HTR-8/SVneo (cell line): ENCODE measurements around the gene SMIM41.

Experiments
- DNase-seq: peaks from one replicate; pipeline ENCODE4 v3.0.0; 2011; ENCODE audit warnings: low spot score, mixed read lengths; ENCODE audit not compliant: insufficient read length
- FAIRE-seq: peaks from 2 replicates; lab custom pipeline; 2011; peaks lifted over from hg19 to GRCh38; lab: Jason Lieb, UNC

Gene SMIM41

GRCh38 chr12:52079576-52080402, at the start of gene SMIM41:
Gene SMIM41, plus strand, starts transcription at chr12:52079704. Its CDS starts 76 bp downstream, at chr12:52079780.
- DNase-seq (no peak), FAIRE-seq (no peak)

GRCh38 chr12:52032446-52032803, 47.1 kb upstream of the SMIM41 start:
- DNase-seq, result no peak
- no peak for FAIRE-seq

- DNase-seq (peak; percentile 94), FAIRE-seq (peak; percentile 93)
These were observed 46.6 kb upstream of the SMIM41 start for GRCh38 chr12:52032804-52033445.

- DNase-seq (no peak), FAIRE-seq (no peak)
These were observed 45.9 kb upstream of the SMIM41 start for GRCh38 chr12:52033446-52034140.

- FAIRE-seq, result no peak
These were observed 44.3 kb upstream of the SMIM41 start for GRCh38 chr12:52035190-52035589.

GRCh38 chr12:52035926-52036325, 43.6 kb upstream of the SMIM41 start:
- DNase-seq, result no peak
- FAIRE-seq, result no peak

More at GRCh38 chr12:52035190-52035589, 44.3 kb upstream of the SMIM41 start:
- no peak for DNase-seq

- FAIRE-seq, result no peak
- DNase-seq, result peak; percentile 66
These were observed 42.8 kb upstream of the SMIM41 start for GRCh38 chr12:52036587-52037171.

- FAIRE-seq, result no peak
- DNase-seq, result no peak
These were observed 42.1 kb upstream of the SMIM41 start for GRCh38 chr12:52037248-52037861.

GRCh38 chr12:52038447-52038846, 41.1 kb upstream of the SMIM41 start:
- DNase-seq (no peak), FAIRE-seq (no peak)

- no peak for DNase-seq
- no peak for FAIRE-seq
These were observed 38.5 kb upstream of the SMIM41 start for GRCh38 chr12:52041035-52041434.

GRCh38 chr12:52041695-52042123, 37.8 kb upstream of the SMIM41 start:
- no peak for FAIRE-seq
- DNase-seq, result no peak

- FAIRE-seq (no peak), DNase-seq (no peak)
These were observed 36.7 kb upstream of the SMIM41 start for GRCh38 chr12:52042706-52043385.

GRCh38 chr12:52043386-52044212, 35.9 kb upstream of the SMIM41 start:
- no peak for FAIRE-seq

GRCh38 chr12:52044292-52044983, 35.1 kb upstream of the SMIM41 start:
- FAIRE-seq (no peak), DNase-seq (no peak)

More at GRCh38 chr12:52043386-52044212, 35.9 kb upstream of the SMIM41 start:
- DNase-seq, result no peak

- DNase-seq (no peak), FAIRE-seq (no peak)
These were observed 33.7 kb upstream of the SMIM41 start for GRCh38 chr12:52045794-52046199.

- no peak for FAIRE-seq
- no peak for DNase-seq
These were observed 32.6 kb upstream of the SMIM41 start for GRCh38 chr12:52046859-52047258.

GRCh38 chr12:52049286-52049685, 30.2 kb upstream of the SMIM41 start:
- FAIRE-seq, result no peak

GRCh38 chr12:52049688-52050087, 29.8 kb upstream of the SMIM41 start:
- DNase-seq, result no peak
- no peak for FAIRE-seq

More at GRCh38 chr12:52049286-52049685, 30.2 kb upstream of the SMIM41 start:
- DNase-seq, result no peak
